Tibial artery (tissue), 4 donors: Measurements from ENCODE around the gene ADCY4.

Experiments
- DNase-seq, 2 donors: peaks; one replicate each; pipeline ENCODE4 v3.0.0-alpha.2; 2019
- H3K27ac ChIP-seq, 2 donors: fragments of 200-600 bp; sonication (generic) in 1 of 2; 1 replicate in 1 of 2; 2 replicates in 1 of 2; pipeline ENCODE4 v1.5.1; 2018 to 2019; ENCODE audit warnings: mild to moderate bottlenecking in 1 of 2
- H3K27me3 ChIP-seq, 2 donors: fragments of 200-600 bp; sonication (generic) in 1 of 2; one replicate each; pipeline versions ENCODE4 v1.5.1 to v1.6.0; 2016 to 2019
- H3K36me3 ChIP-seq, 3 donors: fragments of 200-600 bp; sonication (generic) in 2 of 3; one replicate each; pipeline ENCODE4 v1.5.1; 2016 to 2019; ENCODE audit warnings: mild to moderate bottlenecking in 2 of 3
- H3K4me1 ChIP-seq, 4 donors: fragments of 200-600 bp; sonication (generic) in 2 of 4; 1 replicate in 3 of 4; 2 replicates in 1 of 4; pipeline ENCODE4 v1.5.1; 2016 to 2019
- H3K4me3 ChIP-seq, 2 donors: fragments of 200-600 bp; sonication (generic) in 1 of 2; 1 replicate in 1 of 2; 2 replicates in 1 of 2; pipeline ENCODE4 v1.5.1; 2018 to 2019; ENCODE audit warnings: mild to moderate bottlenecking in 2 of 2
- H3K9me3 ChIP-seq, 3 donors: fragments of 200-600 bp; sonication (generic) in 1 of 3; one replicate each; pipeline ENCODE4 v1.5.1; 2016 to 2019
- intact Hi-C: fragments of 100-400 bp; cut with DNase I; formaldehyde crosslinking; loops from one replicate; pipeline ENCODE4 v1.15.0; 2023; ENCODE audit warnings: low total_unique reads
- TF ChIP-seq, protein P1 (sequence below), 2 experiments: fragments of 200-600 bp in 1 of 2; fragments of 450-650 bp in 1 of 2; IDR thresholded peaks; one replicate each; pipeline ENCODE4 v1.5.1; 2017 to 2019; ENCODE audit warnings: antibody characterized with exemption in 2 of 2, mild to moderate bottlenecking in 1 of 2, moderate library complexity in 1 of 2

The ADCY4 gene

DNA sequence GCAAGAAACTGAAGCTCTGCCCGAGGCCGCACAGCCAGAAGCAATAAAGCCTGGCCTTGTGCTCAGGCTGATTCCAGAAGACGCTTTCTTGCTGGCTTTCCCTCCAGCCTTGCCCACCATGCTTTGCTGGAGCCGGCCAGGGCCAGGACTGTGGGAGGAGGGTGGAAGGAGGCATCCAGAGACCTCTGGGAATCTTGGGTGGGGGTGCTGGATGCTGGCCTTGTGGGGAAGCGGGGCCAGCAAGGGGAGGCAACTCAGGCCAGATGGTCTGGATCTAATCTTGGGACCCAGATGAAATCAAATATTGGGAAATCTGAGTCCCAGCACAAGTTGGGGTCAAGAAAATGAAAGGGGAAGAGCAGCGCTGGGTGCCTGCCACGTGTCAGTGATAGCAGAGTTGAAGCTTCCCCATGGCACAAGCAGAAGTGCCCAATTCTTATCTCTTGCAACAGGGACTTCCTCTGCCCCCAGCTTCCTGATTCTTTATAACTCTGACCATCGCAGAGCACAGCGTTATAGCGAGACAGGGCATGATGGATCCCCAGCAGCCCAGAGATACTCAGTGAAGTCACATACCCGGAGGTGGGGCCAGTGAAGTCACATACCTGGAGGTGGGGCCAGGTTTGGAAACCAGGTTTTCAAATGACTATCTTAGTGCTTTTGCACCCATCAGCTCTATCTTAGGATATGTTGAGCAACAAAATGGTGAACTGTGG is 57.1 kb downstream of the ADCY4 start:
- DNase-seq: peak in 1 of 2 donors; percentile 28
- TF ChIP-seq, protein P1, sequence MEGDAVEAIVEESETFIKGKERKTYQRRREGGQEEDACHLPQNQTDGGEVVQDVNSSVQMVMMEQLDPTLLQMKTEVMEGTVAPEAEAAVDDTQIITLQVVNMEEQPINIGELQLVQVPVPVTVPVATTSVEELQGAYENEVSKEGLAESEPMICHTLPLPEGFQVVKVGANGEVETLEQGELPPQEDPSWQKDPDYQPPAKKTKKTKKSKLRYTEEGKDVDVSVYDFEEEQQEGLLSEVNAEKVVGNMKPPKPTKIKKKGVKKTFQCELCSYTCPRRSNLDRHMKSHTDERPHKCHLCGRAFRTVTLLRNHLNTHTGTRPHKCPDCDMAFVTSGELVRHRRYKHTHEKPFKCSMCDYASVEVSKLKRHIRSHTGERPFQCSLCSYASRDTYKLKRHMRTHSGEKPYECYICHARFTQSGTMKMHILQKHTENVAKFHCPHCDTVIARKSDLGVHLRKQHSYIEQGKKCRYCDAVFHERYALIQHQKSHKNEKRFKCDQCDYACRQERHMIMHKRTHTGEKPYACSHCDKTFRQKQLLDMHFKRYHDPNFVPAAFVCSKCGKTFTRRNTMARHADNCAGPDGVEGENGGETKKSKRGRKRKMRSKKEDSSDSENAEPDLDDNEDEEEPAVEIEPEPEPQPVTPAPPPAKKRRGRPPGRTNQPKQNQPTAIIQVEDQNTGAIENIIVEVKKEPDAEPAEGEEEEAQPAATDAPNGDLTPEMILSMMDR (IDR thresholded peaks at IDR 0.05): no peak
- Histone ChIP-seq H3K9me3 (no peaks in the 10 kb centered on the region), H3K27ac (no peak overlapping the region), H3K27me3 (no peaks in the 10 kb centered on the region), H3K36me3 (no peaks in the 10 kb centered on the region), H3K4me3 (no peak overlapping the region), H3K4me1 (no peaks in the 10 kb centered on the region)
- intact Hi-C loops: no loop called here

DNA sequence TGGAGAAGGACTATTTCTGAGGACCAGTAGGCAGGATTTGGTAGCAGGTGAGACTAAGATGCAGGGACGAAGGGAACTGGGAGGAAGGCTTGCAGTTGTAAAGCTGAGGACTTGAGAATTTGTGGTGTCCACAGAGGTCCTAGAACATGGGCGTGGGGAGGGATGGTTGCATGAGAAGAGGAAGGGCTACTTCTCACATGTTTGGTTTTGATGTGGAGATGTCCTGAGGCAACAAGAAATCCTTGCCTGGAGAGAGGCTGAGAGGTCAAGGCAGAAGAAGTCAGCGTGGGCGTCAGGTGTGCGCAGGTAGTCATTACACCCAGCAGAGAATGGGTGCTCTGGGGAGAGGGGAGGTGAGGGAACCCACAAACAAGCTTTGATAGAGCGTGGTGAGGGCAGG is 57.8 kb downstream of the ADCY4 start:
- Histone ChIP-seq H3K9me3 (no peaks in the 10 kb centered on the region), H3K27me3 (no peaks in the 10 kb centered on the region), H3K4me1 (peaks cover 0 to under 1% (median under 1%) of the 10 kb centered on the region in 4 donors), H3K27ac (no peak overlapping the region), H3K4me3 (no peak overlapping the region), H3K36me3 (no peaks in the 10 kb centered on the region)
- DNase-seq: no peak
- intact Hi-C loops: no loop called here
- TF ChIP-seq, protein P1 (IDR thresholded peaks at IDR 0.05): no peak

DNA sequence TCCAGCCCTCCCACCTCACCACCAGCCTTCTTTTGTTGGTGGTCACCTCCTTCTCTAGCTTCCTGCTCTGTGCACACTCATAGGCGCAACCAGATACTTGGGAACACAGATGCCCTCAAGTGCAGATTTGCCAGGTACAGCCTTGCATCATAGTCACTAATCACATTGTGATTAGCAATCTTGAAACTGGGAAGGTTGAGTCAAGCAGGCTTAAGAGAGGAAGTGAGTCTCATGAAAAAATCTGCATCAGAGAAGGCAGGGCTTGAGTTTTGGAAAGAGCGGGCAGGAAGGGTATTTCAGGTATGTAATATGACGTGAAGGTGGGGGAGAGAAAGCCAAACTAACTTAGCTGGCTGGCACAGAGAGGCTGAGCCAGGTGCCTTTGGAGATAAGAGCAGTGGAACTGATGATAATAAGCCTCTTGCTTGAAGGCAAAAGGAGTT is 60.7 kb downstream of the ADCY4 start:
- Histone ChIP-seq H3K36me3 (peaks cover 0 to 10% (median 2%) of the 10 kb centered on the region in 3 donors), H3K27me3 (no peaks in the 10 kb centered on the region), H3K9me3 (no peaks in the 10 kb centered on the region), H3K4me1 (peaks cover 0 to 12% (median 8%) of the 10 kb centered on the region in 4 donors), H3K4me3 (no peak overlapping the region), H3K27ac (no peak overlapping the region)
- intact Hi-C loops: no loop called here
- TF ChIP-seq, protein P1 (IDR thresholded peaks at IDR 0.05): no peak
- DNase-seq: no peak

DNA sequence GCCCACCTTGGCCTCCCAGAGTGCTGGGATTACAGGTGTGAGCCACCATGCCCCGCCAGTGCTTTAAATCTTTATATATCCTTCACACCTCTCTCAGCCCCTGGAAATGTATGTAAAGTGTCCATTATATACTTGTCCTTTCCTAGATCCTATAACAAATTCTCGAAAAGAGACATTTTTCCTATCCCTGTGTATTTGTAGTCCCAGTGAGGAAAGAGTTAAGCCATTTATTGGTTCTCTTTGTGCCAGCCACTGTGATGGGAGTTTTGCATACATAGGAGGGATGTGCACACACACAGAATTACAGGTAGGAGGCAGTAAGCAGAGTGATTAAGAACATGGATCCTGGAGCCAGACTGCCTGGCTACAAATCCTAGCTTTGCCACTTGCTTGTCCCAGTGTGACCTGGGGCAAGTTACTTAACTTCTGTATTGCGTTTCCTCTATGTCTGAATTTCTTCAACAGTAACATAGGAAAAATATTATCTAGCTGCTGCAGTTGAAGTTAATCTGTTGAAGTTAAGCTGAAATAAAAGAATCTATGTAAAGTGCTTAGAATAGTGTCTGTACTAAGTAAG is 61.4 kb downstream of the ADCY4 start:
- H3K27ac ChIP-seq: no peak overlapping the region
- TF ChIP-seq, protein P1 (IDR thresholded peaks at IDR 0.05): no peak
- peaks cover 0 to 16% (median 6%) of the 10 kb centered on the region in 3 donors for H3K36me3 ChIP-seq
- H3K4me3 ChIP-seq: no peak overlapping the region
- peaks cover 0 to 12% (median 8%) of the 10 kb centered on the region in 4 donors for H3K4me1 ChIP-seq
- intact Hi-C loops: no loop called here
- DNase-seq: no peak
- no peaks in the 10 kb centered on the region for H3K27me3 ChIP-seq
- no peaks in the 10 kb centered on the region for H3K9me3 ChIP-seq

DNA sequence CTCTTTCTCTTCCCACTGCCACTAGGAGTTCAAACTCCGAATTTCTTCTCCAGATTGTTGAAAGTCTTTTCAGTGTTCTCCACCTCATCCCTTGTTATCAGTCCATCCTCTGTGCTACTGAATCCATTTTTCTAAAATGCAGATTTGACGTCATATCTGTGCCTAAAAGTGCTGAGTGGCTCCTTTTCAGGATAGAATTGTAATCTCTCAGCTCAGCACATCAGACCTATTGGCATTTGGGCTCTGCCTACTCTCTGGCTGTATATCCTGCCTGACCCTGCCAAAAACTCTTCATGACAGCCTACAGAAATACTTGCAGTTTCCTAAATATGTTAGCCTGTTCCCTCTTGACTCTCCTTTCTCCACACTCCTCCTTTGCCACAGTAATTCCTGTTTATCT is 62.4 kb downstream of the ADCY4 start:
- Histone ChIP-seq H3K9me3 (no peaks in the 10 kb centered on the region), H3K4me1 (peaks cover 0 to 12% (median 8%) of the 10 kb centered on the region in 4 donors), H3K27ac (no peak overlapping the region), H3K4me3 (no peak overlapping the region), H3K27me3 (no peaks in the 10 kb centered on the region), H3K36me3 (peaks cover 0 to 27% (median 13%) of the 10 kb centered on the region in 3 donors)
- intact Hi-C loops: no loop called here
- DNase-seq: no peak
- TF ChIP-seq, protein P1 (IDR thresholded peaks at IDR 0.05): no peak
